HCT116 (cell line): ENCODE results near the gene IQCN. TPM values are rescaled to one million over a fixed set of nuclear protein-coding genes. Genes with fewer than 3 reads are reported as not detected.

Experiments used
- ATAC-seq: fragments of 200-7000 bp; cut with Tn5 transposase; 2 replicates; pipeline ENCODE4 v1.9.1; 2020; ENCODE audit warnings: mild to moderate bottlenecking, moderate library complexity
- BruUV-seq: library from RNA; stranded (reverse); fragments of 400-500 nt; replicated peaks from 2 replicates; lab custom pipeline; 2021; lab: Mats Ljungman, UMichigan
- CTCF ChIA-PET: fragments of 300-600 bp; sonication (Branson Sonifier 250); formaldehyde crosslinking; loops from one replicate; lab custom pipeline; 2021; ENCODE audit warnings: antibody characterized with exemption; lab: Charles Lee
- POLR2A ChIA-PET: fragments of 300-600, 350-600 bp; sonication (Branson Sonifier 250); formaldehyde crosslinking; loops from one replicate; lab custom pipeline; 2021; ENCODE audit warnings: antibody characterized with exemption; lab: Charles Lee
- RAD21 ChIA-PET, 2 experiments: fragments of 300-600 bp; sonication (Branson Sonifier 250); formaldehyde crosslinking; loops; one replicate each; lab custom pipeline; 2023; ENCODE audit warnings: low total read pairs in 2 of 2; ENCODE audit not compliant: uncharacterized antibody in 2 of 2, unreplicated experiment in 2 of 2, low non-redundant PET in 1 of 2; lab: Charles Lee
- DNase-seq: peaks from one replicate; pipeline ENCODE4 v3.0.0-alpha.2; 2010; ENCODE audit warnings: low read depth, low spot score
- H2AFZ ChIP-seq: fragments of 200-600 bp; shearing (Covaris generic), sonication (generic); 2 replicates; pipeline ENCODE4 v1.6.1; 2017; ENCODE audit warnings: low read depth, mixed run types, mixed read lengths, antibody characterized with exemption, low read length; ENCODE audit not compliant: poor library complexity, severe bottlenecking
- H3K27ac ChIP-seq: 2 replicates; pipeline ENCODE4 v1.5.1; 2012; ENCODE audit warnings: low read depth, low read length
- H3K27me3 ChIP-seq: fragments of 200-600 bp; sonication (generic); 2 replicates; pipeline ENCODE4 v1.6.1; 2016; ENCODE audit warnings: mixed run types, low read length, mixed read lengths; ENCODE audit not compliant: insufficient read depth
- H3K36me3 ChIP-seq, 2 experiments: fragments of 200-500 bp in 1 of 2; fragments of 200-600 bp in 1 of 2; sonication (Bioruptor generic) in 1 of 2; sonication (generic) in 1 of 2; 2 replicates each; pipeline versions ENCODE4 v1.5.1 to v1.6.1; 2014 to 2016; ENCODE audit warnings: low read length in 2 of 2, inconsistent platforms in 1 of 2, mixed read lengths in 1 of 2, mixed run types in 1 of 2; ENCODE audit not compliant: insufficient read depth in 2 of 2, control insufficient read depth in 1 of 2
- H3K4me1 ChIP-seq, 2 experiments: fragments of 200-600 bp in 1 of 2; sonication (generic) in 1 of 2; 2 replicates each; pipeline versions ENCODE4 v1.5.1 to v1.6.1; 2012 to 2017; ENCODE audit warnings: low read length in 2 of 2, inconsistent platforms in 1 of 2, mild to moderate bottlenecking in 1 of 2, mixed read lengths in 1 of 2, mixed run types in 1 of 2, moderate library complexity in 1 of 2; ENCODE audit not compliant: insufficient read depth in 2 of 2, control insufficient read depth in 1 of 2
- H3K4me2 ChIP-seq: fragments of 200-600 bp; sonication (generic); 2 replicates; pipeline ENCODE4 v1.6.1; 2017; ENCODE audit warnings: mixed run types, low read length, mixed read lengths
- H3K4me3 ChIP-seq, 2 experiments: fragments of 200-600 bp in 1 of 2; sonication (generic) in 1 of 2; replicated peaks in 1 of 2; 2 replicates each; pipeline ENCODE4 v1.5.1; 2011 to 2016; ENCODE audit warnings: low read length in 2 of 2, control low read depth in 1 of 2, low read depth in 1 of 2, mild to moderate bottlenecking in 1 of 2, mixed read lengths in 1 of 2, mixed run types in 1 of 2
- H3K79me2 ChIP-seq: fragments of 200-600 bp; sonication (generic); 2 replicates; pipeline ENCODE4 v1.6.1; 2017; ENCODE audit warnings: mild to moderate bottlenecking, mixed run types, low read length, moderate library complexity, mixed read lengths; ENCODE audit not compliant: insufficient read depth
- H3K9ac ChIP-seq: fragments of 200-600 bp; sonication (generic); 2 replicates; pipeline ENCODE4 v1.6.1; 2016; ENCODE audit warnings: low read length, mixed read lengths
- H3K9me2 ChIP-seq: fragments of 200-600 bp; sonication (generic), shearing (Covaris generic); 2 replicates; pipeline ENCODE4 v1.6.1; 2017; ENCODE audit warnings: mixed run types, mild to moderate bottlenecking, moderate library complexity; ENCODE audit not compliant: insufficient read depth
- H3K9me3 ChIP-seq, 2 experiments: fragments of 200-500 bp in 1 of 2; fragments of 200-600 bp in 1 of 2; sonication (Bioruptor generic) in 1 of 2; sonication (generic) in 1 of 2; 2 replicates each; pipeline ENCODE4 v1.6.1; 2014 to 2017; ENCODE audit warnings: low read length in 2 of 2, mixed read lengths in 2 of 2, inconsistent platforms in 1 of 2, low read depth in 1 of 2, mild to moderate bottlenecking in 1 of 2, mixed run types in 1 of 2, moderate library complexity in 1 of 2; ENCODE audit not compliant: control insufficient read depth in 1 of 2, insufficient read depth in 1 of 2
- H4K20me1 ChIP-seq: fragments of 200-600 bp; sonication (generic), shearing (Covaris generic); 2 replicates; pipeline ENCODE4 v1.6.1; 2017; ENCODE audit warnings: mixed run types, mild to moderate bottlenecking, moderate library complexity; ENCODE audit not compliant: insufficient read depth
- EZH2 ChIP-seq: fragments of 200-600 bp; sonication (generic); IDR thresholded peaks from 2 replicates; pipeline ENCODE4 v1.6.1; 2017; ENCODE audit warnings: antibody characterized with exemption, mixed run types
- EZH2phosphoT487 ChIP-seq: fragments of 200-600 bp; IDR thresholded peaks from 2 replicates; pipeline ENCODE4 v1.6.1; 2018; ENCODE audit warnings: antibody characterized with exemption, borderline replicate concordance
- POLR2AphosphoS5 ChIP-seq: IDR thresholded peaks from 2 replicates; pipeline ENCODE4 v1.6.1; 2011; ENCODE audit warnings: mild to moderate bottlenecking, low read depth, low read length, moderate library complexity
- SRF ChIP-seq: IDR thresholded peaks from 2 replicates; pipeline ENCODE4 v1.6.1; 2012; ENCODE audit warnings: low read depth
- YY1 ChIP-seq: IDR thresholded peaks from 2 replicates; pipeline ENCODE4 v1.6.1; 2011; ENCODE audit warnings: low read length, low read depth, moderate library complexity, mild to moderate bottlenecking; ENCODE audit not compliant: insufficient replicate concordance; ENCODE audit errors: extremely low read depth
- intact Hi-C: fragments of 100-400 bp; cut with micrococcal nuclease; formaldehyde crosslinking; loops from 2 replicates; pipeline ENCODE4 v1.10.0; 2022
- total RNA-seq: library from RNA; stranded (reverse); gene quantifications from one replicate; pipeline ENCODE4 v1.2.1, GENCODE V29; 2021; ENCODE audit not compliant: unreplicated experiment

The IQCN gene
- total RNA-seq, 1 experiment from 2014 or later = 4.8 TPM

DNA sequence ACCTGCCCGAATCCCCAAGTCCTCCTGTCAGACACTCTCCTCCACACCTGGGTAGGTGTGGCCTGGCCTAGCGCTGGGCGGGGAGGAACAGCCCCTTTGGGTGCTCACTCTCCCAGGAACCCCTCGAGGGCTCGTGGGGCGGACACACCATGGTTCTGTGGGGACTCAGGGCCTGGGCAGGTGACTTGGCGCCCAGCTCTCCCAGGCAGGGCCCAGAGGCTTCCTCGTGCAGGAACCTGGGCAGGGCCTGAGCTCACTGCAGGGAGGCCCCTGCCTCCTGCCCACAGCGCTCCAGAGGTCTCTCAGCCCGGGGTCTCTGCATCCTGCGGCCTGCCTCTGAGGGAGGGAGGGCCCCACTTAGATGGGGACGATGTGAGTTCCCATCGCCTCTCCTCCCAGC lies 36.7 kb upstream of the IQCN start:
- H3K27ac ChIP-seq = no peak overlapping the region; the same call in 1 of the 2 replicates
- ChIA-PET POLR2A (interaction anchor here (0.6 kb wide), 1 partner anchor 12 kb away, joined by 3 read pairs; the partner anchor contains the start of gene LSM4), CTCF (interaction anchor here (1.0 kb wide), 1 partner anchor 31 kb away, joined by 3 read pairs; no protein-coding TSS in a partner anchor), RAD21 (no interaction called here)
- no peak overlapping the region for H3K4me3 ChIP-seq
- DNase-seq (no peak), ATAC-seq (no peak)
- H3K4me1 ChIP-seq = peaks cover under 1 to 3% of the 10 kb centered on the region in 2 experiments; a peak in 3 of 4 replicates
- H3K9me3 ChIP-seq = no peaks in the 10 kb centered on the region
- H3K27me3 ChIP-seq = no peaks in the 10 kb centered on the region
- TF ChIP-seq SRF (no peak), POLR2AphosphoS5 (0 out of 2 replicates have a peak, but pooled peaks have one; percentile 2)
- BruUV-seq = no TSS peak
- H3K9me2 ChIP-seq = no peaks in the 10 kb centered on the region
- peaks cover 22 to 67% of the 10 kb centered on the region in 2 experiments for H3K36me3 ChIP-seq
- intact Hi-C loops = no loop called here
- no peak overlapping the region for H2AFZ ChIP-seq
- H4K20me1 ChIP-seq = no peaks in the 10 kb centered on the region
- peaks cover 37% of the 10 kb centered on the region for H3K79me2 ChIP-seq
- H3K9ac ChIP-seq = no peak overlapping the region
- no peak overlapping the region for H3K4me2 ChIP-seq

DNA sequence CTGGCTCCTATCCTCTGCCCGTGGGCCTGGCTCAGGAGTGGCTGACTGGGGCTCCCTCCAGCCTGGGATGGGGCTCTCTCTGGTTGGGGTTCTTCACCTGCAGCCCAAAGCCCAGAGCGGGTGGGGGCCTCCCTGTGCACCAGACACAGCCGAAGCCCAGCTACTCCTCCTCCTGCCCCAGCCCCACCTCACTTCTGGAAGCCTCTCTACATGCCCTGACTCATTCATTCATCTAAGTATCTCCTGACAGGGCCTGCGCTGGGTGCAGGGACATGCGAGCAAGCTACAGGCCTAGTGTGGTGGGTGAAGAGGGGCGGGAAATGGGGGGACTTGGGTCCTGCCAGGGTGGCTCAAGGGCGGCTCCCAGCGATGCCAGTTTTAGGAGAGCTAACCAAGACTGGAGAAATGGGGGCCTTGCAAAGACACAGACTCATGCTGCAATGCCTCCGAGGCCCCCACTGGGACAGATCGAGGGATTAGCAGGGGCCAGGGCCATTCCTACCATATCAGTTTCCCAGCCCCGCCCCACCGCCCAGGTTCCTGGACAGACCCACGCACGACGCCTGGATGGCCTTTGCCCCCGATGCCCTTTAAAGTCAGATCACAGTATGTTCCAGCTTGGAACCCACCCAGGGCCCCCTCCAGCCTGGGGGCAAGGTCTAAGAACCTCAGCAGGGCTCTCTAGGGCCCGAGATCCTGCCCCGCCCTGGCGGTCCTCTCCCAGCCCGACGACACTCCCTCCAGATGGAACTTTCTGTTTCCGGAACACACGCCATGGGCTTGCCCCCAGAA lies 36.1 kb upstream of the IQCN start:
- DNase-seq (no peak), ATAC-seq (no peak)
- TF ChIP-seq EZH2 = no peak
- no peak for TF ChIP-seq YY1
- TF ChIP-seq EZH2phosphoT487 = no peak
- 0 out of 2 replicates have a peak, but pooled peaks have one; percentile 11 for TF ChIP-seq POLR2AphosphoS5
- Histone ChIP-seq H3K4me1 (peaks cover 6 to 10% of the 10 kb centered on the region in 2 experiments), H3K9ac (no peak overlapping the region), H3K79me2 (peaks cover 30% of the 10 kb centered on the region; the same call in 1 of the 2 replicates), H4K20me1 (no peaks in the 10 kb centered on the region), H3K4me3 (no peak overlapping the region), H2AFZ (no peak overlapping the region), H3K9me2 (no peaks in the 10 kb centered on the region), H3K27ac (no peak overlapping the region; the same call in 1 of the 2 replicates), H3K9me3 (no peaks in the 10 kb centered on the region), H3K27me3 (no peaks in the 10 kb centered on the region), H3K4me2 (no peak overlapping the region), H3K36me3 (peaks cover 21 to 62% of the 10 kb centered on the region in 2 experiments)
- CTCF ChIA-PET = interaction anchor here (0.6 to 1.0 kb wide), 2 partner anchors 31 to 114 kb away, joined by 3 read pairs; no protein-coding TSS in a partner anchor
- BruUV-seq = no TSS peak
- RAD21 ChIA-PET = no interaction called here
- intact Hi-C loops = no loop called here
- POLR2A ChIA-PET = interaction anchor here (0.6 kb wide), 1 partner anchor 12 kb away, joined by 3 read pairs; the partner anchor contains the start of gene LSM4
